Skeletal muscle cell (primary cell): Measurements from ENCODE around the gene FADS1.

Source experiments
- DNase-seq: peaks from one replicate; pipeline ENCODE4 v3.0.0-alpha.2; 2010; ENCODE audit warnings: low read depth
- H3K4me3 ChIP-seq: 2 replicates; pipeline ENCODE4 v1.5.1; 2011; ENCODE audit warnings: low read depth, mild to moderate bottlenecking, control low read depth, low read length, moderate library complexity

FADS1 gene

GRCh38 chr11:61816736-61817455 lies at the start of gene FADS1:
Gene FADS1 (minus strand): TSS chr11:61817003. CDS start chr11:61816929, 74 bp downstream.
- DNase-seq, result peak; percentile 90
- peak within 1 kb of the TSS; percentile 74 for H3K4me3 ChIP-seq

GRCh38 chr11:61866231-61866957 lies 49.6 kb upstream of the FADS1 start:
- no peak overlapping the region for H3K4me3 ChIP-seq
- no peak for DNase-seq

DNA sequence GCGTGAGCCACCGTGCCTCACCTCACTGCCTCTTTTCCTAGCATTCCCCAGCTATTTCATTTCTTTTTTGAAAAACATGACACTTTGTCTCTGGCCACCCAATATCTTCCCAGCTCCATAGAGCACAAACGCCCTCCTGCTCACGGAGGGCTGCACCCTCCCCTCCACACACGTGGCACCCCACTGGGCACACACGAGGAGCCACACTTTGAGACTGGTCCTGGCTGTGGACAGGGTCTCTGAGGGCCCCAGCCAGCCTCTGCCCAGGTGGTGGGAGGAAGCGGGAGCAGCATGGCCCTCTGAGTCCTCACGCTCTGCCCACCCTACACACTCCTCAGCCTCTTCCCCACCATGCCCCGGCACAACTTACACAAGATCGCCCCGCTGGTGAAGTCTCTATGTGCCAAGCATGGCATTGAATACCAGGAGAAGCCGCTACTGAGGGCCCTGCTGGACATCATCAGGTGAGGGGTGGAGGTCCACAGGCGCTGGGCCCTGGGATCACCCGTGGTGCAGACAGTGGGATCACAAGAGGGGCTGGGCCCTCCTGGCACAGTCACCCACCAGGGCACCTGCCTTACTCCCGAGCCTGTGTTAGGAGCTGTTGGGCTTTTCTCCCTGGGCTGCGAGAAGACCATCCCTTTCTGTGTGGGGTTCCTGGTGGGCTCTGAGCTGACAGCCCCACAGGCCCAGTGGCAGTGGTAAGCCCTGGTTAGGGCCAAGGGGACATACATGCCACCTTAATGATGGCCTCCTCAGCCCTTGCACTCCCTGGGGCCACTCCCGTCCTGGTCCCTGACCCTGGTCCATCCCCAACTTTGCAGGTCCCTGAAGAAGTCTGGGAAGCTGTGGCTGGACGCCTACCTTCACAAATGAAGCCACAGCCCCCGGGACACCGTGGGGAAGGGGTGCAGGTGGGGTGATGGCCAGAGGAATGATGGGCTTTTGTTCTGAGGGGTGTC lies 48.3 kb upstream of the FADS1 start:
- DNase-seq, result no peak
- H3K4me3 ChIP-seq, result no peak overlapping the region

DNA sequence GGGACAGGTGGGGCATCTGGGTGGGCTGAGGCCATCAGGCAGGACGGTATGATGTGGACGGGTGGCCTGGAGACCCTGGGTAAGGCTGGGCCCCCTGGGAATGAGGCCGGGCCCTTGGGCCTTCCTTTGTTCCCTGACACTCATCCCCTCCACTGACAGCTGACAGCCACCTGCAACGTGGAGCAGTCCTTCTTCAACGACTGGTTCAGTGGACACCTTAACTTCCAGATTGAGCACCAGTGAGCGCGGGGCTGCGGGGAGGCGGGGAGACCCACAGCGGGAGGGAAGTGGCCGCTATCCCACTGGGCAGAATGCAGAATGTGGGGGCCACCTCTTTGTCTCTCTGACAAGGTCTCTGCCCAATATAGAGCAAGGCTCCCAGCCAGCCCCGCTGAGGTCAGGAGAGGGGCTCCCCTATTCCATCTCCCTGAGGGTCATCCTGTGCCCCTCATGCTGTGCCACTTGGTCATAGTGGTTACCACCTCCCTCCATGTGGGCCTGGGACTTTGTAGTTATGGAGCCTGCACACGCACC lies 46.8 kb upstream of the FADS1 start:
- no peak for DNase-seq
- no peak overlapping the region for H3K4me3 ChIP-seq

DNA sequence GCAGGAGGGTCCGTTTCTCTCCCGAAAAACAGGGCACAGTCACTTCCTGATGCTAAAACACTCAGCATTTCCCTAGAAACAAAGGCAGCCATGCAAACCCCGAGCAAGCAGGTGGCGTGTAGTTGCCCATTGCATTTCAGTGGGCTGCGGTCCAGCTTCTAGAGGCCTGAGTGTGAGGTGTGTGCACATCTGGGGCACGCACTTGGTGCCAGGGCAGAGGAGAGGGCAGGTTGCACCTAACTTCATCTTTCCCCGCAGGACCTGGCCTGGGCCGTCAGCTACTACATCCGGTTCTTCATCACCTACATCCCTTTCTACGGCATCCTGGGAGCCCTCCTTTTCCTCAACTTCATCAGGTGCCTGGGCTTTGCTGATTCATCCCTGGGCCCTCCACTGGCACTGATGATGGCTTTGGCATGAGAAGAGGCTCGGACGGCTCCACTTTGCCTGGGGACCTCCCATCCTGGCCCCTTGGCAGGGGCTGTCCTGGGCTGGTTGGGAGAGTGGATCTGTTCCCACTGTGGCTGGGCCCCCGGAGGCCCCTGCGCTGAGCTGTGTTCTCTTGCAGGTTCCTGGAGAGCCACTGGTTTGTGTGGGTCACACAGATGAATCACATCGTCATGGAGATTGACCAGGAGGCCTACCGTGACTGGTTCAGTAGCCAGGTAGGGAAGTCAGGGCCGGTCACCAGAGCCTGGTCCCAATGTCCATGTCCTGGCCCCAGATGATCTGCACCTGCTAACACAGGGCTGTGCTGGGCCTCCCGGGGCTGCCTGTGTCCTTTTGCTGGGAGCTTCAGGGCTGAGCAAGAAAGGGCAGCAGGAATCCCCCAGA lies 46.1 kb upstream of the FADS1 start:
- no peak for DNase-seq
- H3K4me3 ChIP-seq, result no peak overlapping the region

DNA sequence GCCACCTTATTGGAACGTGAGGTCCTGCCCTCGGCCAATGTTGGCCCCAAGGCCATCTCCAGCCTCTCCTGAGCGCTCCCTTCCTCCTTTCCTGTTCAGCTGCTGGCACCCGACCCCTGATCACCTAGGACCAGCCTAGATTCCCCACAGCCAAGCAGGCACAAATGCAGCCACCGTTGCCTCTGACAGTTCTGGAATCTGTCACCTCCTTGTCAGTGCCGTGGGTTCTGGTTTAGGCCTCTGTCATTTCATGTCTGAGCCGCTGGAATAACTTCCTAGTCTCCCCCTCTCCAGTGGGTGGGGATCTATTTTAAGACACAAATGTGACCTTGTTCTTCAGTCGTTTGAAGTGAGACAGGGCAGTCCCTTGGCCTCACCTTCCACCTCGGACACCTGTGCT lies 44.8 kb upstream of the FADS1 start:
- DNase-seq, result no peak
- H3K4me3 ChIP-seq, result no peak overlapping the region

DNA sequence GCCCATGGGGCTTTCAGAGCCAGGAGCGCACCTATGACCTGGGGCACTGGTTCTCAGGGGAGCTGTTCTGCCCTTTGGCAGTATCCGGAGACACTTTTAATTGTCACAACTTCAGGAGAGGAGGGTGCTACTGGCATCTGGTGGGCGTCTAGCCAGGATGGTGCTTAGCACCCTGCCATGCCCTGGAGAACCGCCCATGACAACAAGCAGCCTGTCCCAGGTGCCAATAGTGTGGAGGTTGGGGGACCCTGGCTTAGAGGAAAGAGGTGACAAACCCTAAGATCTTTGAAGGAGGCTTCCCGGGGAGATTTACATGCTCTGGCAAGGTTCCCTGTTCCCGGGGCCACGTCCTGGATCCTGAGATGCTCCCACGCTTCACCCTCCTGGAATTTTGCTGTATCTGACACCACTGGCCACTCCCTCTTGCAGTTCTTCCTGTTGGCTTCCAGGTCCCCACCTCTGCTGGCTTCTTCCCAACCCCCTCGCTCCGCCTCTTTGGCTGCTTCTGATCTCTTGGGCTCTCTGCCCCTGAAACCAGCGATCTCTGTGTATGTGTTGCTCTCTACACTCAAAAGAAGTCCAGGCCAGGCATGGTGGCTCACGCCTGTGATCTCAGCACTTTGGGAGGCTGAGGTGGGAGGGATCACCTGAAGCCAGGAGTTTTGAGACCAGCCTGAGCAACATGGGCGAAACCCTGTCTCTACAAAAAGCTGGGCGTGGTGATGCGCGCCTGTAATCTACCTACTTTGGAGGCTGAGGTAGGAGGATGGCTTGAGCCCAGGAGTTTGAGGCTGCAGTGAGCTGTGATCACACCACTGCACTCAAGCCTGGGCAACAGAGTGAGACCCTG lies 43.5 kb upstream of the FADS1 start:
- peak; percentile 13 for DNase-seq
- no peak overlapping the region for H3K4me3 ChIP-seq

DNA sequence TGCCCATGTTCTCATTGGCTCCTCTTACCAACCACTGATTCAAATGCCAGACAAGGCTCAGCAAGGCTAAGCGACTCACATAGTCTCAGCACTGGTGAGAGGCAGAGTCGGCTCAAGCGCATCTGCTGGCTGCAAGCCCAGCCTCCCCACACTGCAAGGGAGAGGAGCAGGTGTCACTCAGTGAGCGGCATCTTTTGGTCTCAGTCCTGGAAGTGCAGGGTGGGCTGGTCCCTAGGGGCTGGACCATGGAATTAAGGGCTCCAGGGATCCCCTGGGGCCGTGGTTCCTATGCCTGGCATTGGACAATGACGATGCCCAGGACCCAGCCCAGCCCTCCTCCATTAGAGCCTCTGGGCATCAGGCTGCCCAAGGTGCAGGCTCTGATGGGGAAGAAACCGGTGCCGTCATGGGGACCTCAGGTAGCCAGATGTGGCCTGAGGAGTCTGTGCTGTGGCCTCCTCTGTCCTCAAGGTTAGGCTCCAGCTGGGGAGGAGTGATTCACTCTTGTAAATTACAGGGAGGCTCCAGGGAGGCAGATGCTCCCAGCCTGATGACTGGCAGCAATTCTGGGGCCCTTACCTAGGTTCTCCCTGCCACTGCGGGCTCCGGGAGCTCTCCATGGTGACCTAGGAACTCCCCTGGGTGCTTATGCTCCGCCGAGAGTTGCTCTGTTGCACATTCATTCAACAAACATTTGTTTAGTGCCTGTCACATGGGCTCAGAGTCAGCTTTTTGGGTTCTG lies 39.3 kb upstream of the FADS1 start:
- no peak overlapping the region for H3K4me3 ChIP-seq
- DNase-seq, result no peak

DNA sequence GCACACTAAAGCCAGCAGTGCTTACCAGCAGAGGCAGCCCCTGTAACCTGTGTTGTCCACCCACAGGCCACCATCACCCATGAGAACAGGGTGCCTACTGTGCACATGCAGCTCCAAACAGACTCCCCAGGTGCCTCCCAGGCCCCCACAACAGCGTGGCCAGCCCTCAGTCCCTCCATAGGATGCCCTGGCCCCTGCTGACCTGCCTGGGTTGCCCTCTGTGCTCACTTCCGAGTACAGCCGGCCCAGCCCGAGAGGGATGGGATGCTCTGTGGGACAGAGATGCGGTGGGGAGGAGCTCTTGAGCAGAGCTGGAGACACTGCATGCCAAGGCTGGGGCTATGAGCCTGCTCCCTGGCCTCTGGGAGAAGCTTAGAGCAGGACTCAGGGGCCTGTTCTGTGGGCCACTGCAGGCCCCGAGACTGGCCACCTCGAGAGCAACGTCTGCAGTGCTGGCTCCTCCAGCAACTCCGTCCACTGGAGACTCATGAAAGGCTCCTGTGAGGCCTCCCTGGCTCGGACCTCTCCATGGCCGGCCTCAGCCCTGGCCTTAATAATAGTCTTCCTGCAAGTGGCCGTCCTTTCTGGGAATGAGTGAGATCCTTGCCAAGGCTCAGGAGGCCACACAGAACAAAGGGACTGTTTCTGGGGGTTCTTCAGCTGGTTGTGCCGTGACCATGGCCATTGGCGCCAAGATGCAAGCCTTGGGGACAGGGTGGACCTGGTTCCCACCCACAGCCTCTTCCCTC lies 38.3 kb upstream of the FADS1 start:
- no peak for DNase-seq
- H3K4me3 ChIP-seq, result no peak overlapping the region

DNA sequence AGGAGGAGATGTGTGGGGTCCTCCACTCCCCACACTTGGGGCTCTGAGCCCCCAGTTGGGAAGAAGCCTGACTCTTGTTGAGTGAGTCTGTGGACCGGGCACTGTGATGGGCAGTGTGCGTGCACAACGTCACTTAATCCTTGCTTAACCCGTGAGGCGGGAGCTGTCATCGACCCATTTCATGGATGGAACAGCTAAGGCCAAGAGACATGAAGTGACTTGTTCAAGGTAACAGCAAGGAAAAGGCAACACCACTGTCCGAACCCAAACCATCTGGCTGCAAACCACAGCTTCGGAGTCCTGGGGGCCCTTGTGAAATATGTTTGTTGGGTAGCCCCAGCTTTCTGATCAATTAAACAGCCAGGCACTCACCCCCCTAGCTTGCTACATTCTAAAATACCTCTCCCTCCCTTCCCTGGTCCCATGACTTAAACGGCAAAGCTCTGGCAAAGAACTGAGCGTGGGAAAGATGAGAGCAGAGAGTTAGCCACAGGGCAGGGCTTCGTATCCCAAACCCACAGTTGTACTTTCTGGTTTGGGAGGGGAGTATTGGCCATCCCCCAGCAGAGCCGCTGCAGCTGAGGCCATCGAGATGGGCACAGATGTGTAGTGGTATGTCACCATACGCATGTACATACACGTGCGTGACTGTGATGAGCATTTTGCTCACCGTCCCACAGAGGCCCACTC lies 37.5 kb upstream of the FADS1 start:
- DNase-seq, result no peak
- H3K4me3 ChIP-seq, result no peak overlapping the region

DNA sequence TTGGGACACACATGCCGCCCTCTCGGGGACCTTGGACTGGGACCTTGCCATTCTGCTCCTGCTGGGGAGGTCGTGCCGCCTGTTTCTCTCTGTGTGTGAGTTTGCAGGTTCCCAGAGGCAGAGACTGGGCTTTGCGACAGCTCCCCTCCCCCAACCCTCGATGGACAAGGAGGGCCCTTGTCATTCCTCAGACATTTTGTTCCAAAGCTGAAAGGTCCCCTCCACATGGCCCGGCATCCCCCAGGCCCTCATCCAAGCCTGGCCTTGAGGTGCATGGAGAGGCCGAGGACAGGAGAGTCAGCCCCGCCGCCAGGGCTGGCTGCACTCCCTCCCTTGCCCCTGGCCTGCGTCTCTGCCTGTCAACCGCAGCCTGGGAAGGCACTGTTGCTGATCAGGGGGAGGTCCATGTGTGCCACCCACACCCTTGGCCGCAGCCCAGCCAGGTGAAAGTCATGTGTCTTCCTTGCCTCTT lies 36.9 kb upstream of the FADS1 start:
- no peak overlapping the region for H3K4me3 ChIP-seq

GRCh38 chr11:61851900-61852295 lies 35.1 kb upstream of the FADS1 start:
- no peak for DNase-seq
- no peak overlapping the region for H3K4me3 ChIP-seq

More for the DNA sequence above, 36.9 kb upstream of the FADS1 start:
- no peak for DNase-seq

- DNase-seq, result no peak
- no peak overlapping the region for H3K4me3 ChIP-seq
These were observed 34.5 kb upstream of the FADS1 start for GRCh38 chr11:61851113-61851899.

DNA sequence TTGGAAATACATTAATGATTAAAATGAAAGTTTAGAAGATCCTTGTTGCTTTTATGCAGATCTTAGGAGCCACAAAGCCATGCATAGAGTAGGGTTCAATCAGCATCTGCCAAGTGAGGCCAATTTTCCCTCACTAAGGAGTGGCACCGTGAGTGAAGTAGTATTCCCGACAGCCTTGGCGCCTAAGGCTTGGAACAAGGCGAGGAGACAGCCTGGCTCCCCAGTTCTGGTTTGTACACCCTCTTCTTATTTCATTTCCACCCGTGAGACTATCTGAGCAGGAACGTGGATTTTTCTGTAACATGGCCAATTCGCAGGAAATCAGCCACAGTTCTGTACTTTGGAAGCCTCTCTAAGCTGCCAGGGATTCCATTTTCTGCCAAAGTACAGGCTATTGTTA lies 33.9 kb upstream of the FADS1 start:
- no peak overlapping the region for H3K4me3 ChIP-seq
- no peak for DNase-seq

DNA sequence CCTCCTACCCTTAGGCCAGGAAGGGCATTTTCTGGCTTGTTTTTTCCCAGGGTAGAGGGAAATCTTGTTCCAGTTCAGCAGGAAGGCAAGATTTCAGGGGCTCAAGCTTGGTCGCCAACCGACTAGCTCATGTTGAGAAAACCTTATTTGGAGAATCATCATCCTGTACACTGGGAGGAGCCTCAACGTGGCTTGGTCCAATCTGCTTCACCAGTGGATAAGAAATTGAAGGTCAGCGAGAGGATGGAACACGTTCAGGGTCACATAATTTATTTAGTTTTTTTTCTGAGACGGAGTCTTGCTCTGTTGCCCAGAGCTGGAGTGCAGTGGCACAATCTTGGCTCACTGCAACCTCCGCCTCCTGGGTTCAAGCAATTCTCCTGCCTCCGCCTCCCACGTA lies 31.8 kb upstream of the FADS1 start:
- no peak for DNase-seq

More for the DNA sequence above, 31.8 kb upstream of the FADS1 start:
- H3K4me3 ChIP-seq, result no peak overlapping the region
